ENCODE measurements around the gene SLIRP. TPM values are rescaled to one million over a fixed set of nuclear protein-coding genes. Genes with fewer than 3 reads are reported as not detected.

Gene SLIRP
- total and polyA plus RNA-seq, 2 of the 4 experiments (the other 2 are of a cell fraction), result 226 to 244 TPM

DNA sequence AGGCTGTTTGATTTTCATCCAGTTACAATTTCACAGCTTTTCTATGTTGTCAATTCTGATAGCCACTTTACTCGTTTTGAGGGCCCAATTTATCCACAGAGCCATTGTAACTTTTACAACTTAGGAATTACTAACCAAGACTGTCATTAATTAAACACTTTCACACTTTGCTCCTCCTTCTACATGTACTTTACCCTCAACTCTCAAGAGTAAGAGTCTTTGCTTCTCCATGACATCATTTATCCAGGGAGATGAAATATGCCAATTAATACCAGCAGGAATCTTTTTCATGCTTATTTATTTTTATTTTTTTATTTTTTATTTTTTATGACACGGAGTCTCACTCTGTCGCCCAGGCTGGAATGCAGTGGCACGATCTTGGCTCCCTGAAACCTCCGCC, 13.5 kb downstream of the SLIRP start:
- Histone ChIP-seq H3K14ac (replicated peaks; ENCODE audit: low read depth, low read length) (no peak overlapping the region), H2BK15ac (ENCODE audit: low read depth, low read length) (no peak overlapping the region), H3K23ac (ENCODE audit: low read depth, low read length) (no peak overlapping the region), H4K5ac (ENCODE audit: low read depth, low read length) (no peak overlapping the region), H2AK9ac (replicated peaks; ENCODE audit: low read depth, low read length, poor library complexity) (no peak overlapping the region), H3K4ac (ENCODE audit: low read depth, low read length) (no peak overlapping the region), H3K36me3 (ENCODE audit: control insufficient read depth, insufficient read depth, low read length) (peaks cover 45% of the 10 kb centered on the region), H2BK20ac (ENCODE audit: low read depth, low read length) (no peak overlapping the region), H4K20me1 (ENCODE audit: insufficient read depth, low read length) (peaks cover 6% of the 10 kb centered on the region; the same call in 1 of the 2 replicates), H3K79me1 (ENCODE audit: low read depth in 1 of 2, low read length in 2 of 2) (peaks cover 14 to 15% of the 10 kb centered on the region in 2 experiments), H3K9ac (ENCODE audit: low read depth, low read length) (no peak overlapping the region), H3K27me3 (ENCODE audit: control insufficient read depth, insufficient read depth, low read length) (no peaks in the 10 kb centered on the region), H3K4me3 (ENCODE audit: insufficient read depth, low read depth, low read length) (no peak overlapping the region), H3K4me1 (ENCODE audit: control insufficient read depth, insufficient read depth, low read length) (no peaks in the 10 kb centered on the region), H3K9me1 (ENCODE audit: insufficient read depth, low read length) (0 out of 2 replicates have a peak, but pooled peaks cover 2% of the 10 kb centered on the region), H2BK5ac (ENCODE audit: low read depth, low read length, poor library complexity, severe bottlenecking) (no peak overlapping the region), H2AFZ (replicated peaks; ENCODE audit: low read length, poor library complexity) (no peak overlapping the region), H3K4me2 (ENCODE audit: low read depth, low read length) (no peak overlapping the region), H3K9me3 (ENCODE audit: control insufficient read depth, insufficient read depth, low read length) (no peaks in the 10 kb centered on the region), H3K18ac (ENCODE audit: low read depth, low read length) (no peak overlapping the region), H3K56ac (ENCODE audit: extremely low read depth, insufficient read depth, low read length) (no peak overlapping the region), H2BK120ac (ENCODE audit: low read depth, low read length) (no peak overlapping the region), H4K91ac (ENCODE audit: insufficient read depth, low read depth, low read length) (no peak overlapping the region), H3K27ac (ENCODE audit: insufficient read depth, low read length) (no peak overlapping the region), H4K8ac (ENCODE audit: low read depth in 2 of 2, low read length in 2 of 2) (no peak overlapping the region), H2AK5ac (ENCODE audit: low read depth, low read length) (no peak overlapping the region)
- WGBS, 2 experiments (ENCODE audit: extremely low coverage in 2 of 2, insufficient read length in 1 of 2), result 100% methylated on average over 1 of the region's 5 CpGs; no CpG with 5 or more reads in 1 of the 2 experiments
- ATAC-seq (ENCODE audit: low read depth), result no peak
- no peak for TF ChIP-seq MAZ (IDR thresholded peaks at IDR 0.05; ENCODE audit: borderline replicate concordance, low read depth, low read length)
- no peak for TF ChIP-seq MAFK (IDR thresholded peaks at IDR 0.05; ENCODE audit: low read depth, low read length)
- TF ChIP-seq RFX5 (IDR thresholded peaks at IDR 0.05; ENCODE audit: low read depth, low read length), result no peak
- TF ChIP-seq SMC3 (IDR thresholded peaks at IDR 0.05; ENCODE audit: low read depth, low read length), result no peak
- no peak for TF ChIP-seq CEBPB (IDR thresholded peaks at IDR 0.05; ENCODE audit: low read depth, low read length)
- TF ChIP-seq RAD21 (IDR thresholded peaks at IDR 0.05; ENCODE audit: low read length), result no peak
- TF ChIP-seq, protein P1, sequence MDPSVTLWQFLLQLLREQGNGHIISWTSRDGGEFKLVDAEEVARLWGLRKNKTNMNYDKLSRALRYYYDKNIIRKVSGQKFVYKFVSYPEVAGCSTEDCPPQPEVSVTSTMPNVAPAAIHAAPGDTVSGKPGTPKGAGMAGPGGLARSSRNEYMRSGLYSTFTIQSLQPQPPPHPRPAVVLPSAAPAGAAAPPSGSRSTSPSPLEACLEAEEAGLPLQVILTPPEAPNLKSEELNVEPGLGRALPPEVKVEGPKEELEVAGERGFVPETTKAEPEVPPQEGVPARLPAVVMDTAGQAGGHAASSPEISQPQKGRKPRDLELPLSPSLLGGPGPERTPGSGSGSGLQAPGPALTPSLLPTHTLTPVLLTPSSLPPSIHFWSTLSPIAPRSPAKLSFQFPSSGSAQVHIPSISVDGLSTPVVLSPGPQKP (IDR thresholded peaks at IDR 0.05; ENCODE audit: borderline replicate concordance, low read depth, low read length), result no peak
- intact Hi-C loops (cut with micrococcal nuclease), result no loop called here
- ChIA-PET POLR2A (ENCODE audit: unreplicated experiment) (no interaction called here), CTCF (interaction anchor here (0.6 kb wide), 1 partner anchor 13 kb away, joined by 3 read pairs; no protein-coding TSS in a partner anchor)
- dilution Hi-C loops (cut with HindIII; ENCODE audit: low sequenced_read_pairs, unreplicated experiment), result no loop called here
- no TSS peak for BruUV-seq (replicated peaks)
- in situ Hi-C loops (cut with MboI; ENCODE audit: low sequenced_read_pairs), result no loop called here
- DNase-seq, result no peak
